HG02943 (cell line): Measurements from ENCODE around the gene RGS9.
A peak's percentile ranks its signal among the peaks of the same experiment; 100 is the strongest.

ENCODE experiments used
- ATAC-seq: cut with Tn5 transposase; IDR thresholded peaks from one replicate; pipeline ENCODE4 v1.9.1; 2021; ENCODE audit warnings: mild to moderate bottlenecking, low read depth, moderate library complexity; ENCODE audit not compliant: unreplicated experiment

RGS9 gene

GRCh38 chr17:65154770-65155589, 17.8 kb downstream of the RGS9 start:
- peak; percentile 84 for ATAC-seq

GRCh38 chr17:65155622-65156021, 18.5 kb downstream of the RGS9 start:
- no peak for ATAC-seq

GRCh38 chr17:65156185-65156834, 19.1 kb downstream of the RGS9 start:
- ATAC-seq, result no peak

GRCh38 chr17:65156835-65157565, 19.8 kb downstream of the RGS9 start:
- ATAC-seq, result no peak

- no peak for ATAC-seq
Measured at GRCh38 chr17:65158041-65158440, 20.9 kb downstream of the RGS9 start.

- ATAC-seq, result no peak
Measured at GRCh38 chr17:65158622-65159021, 21.5 kb downstream of the RGS9 start.

- no peak for ATAC-seq
Measured at GRCh38 chr17:65160516-65160915, 23.3 kb downstream of the RGS9 start.

- ATAC-seq, result peak; percentile 84
Measured at GRCh38 chr17:65163990-65164495, 26.9 kb downstream of the RGS9 start.

GRCh38 chr17:65166787-65167186, 29.6 kb downstream of the RGS9 start:
- no peak for ATAC-seq

GRCh38 chr17:65167566-65167965, 30.4 kb downstream of the RGS9 start:
- ATAC-seq, result no peak

- no peak for ATAC-seq
Measured at GRCh38 chr17:65169691-65170090, 32.5 kb downstream of the RGS9 start.

- no peak for ATAC-seq
Measured at GRCh38 chr17:65170839-65171238, 33.7 kb downstream of the RGS9 start.

- no peak for ATAC-seq
Measured at GRCh38 chr17:65171752-65172151, 34.6 kb downstream of the RGS9 start.

GRCh38 chr17:65172496-65173136, 35.4 kb downstream of the RGS9 start:
- no peak for ATAC-seq

GRCh38 chr17:65173284-65173793, 36.2 kb downstream of the RGS9 start:
- ATAC-seq, result no peak

- ATAC-seq, result no peak
Measured at GRCh38 chr17:65173976-65174683, 37.0 kb downstream of the RGS9 start.

GRCh38 chr17:65174974-65175373, 37.8 kb downstream of the RGS9 start:
- no peak for ATAC-seq

GRCh38 chr17:65175952-65176351, 38.8 kb downstream of the RGS9 start:
- ATAC-seq, result no peak

GRCh38 chr17:65176646-65177409, 39.7 kb downstream of the RGS9 start:
- ATAC-seq, result no peak
